C4-2B (cell line): ENCODE data around the gene TRPM8.

Experiments used
- CTCF ChIP-seq: fragments of 450-650 bp; conservative IDR thresholded peaks from 2 replicates; pipeline ENCODE4 v1.5.1; 2017; ENCODE audit warnings: mild to moderate bottlenecking
- ZFX ChIP-seq: fragments of 450-650 bp; IDR thresholded peaks from 2 replicates; pipeline ENCODE4 v1.6.1; 2017

GRCh38 chr2:233871432-233871831, 45.7 kb upstream of the TRPM8 start:
- TF ChIP-seq CTCF (no peak), ZFX (no peak)
